Stimulated activated CD8-positive, alpha-beta memory T cell treated with anti-CD3 and anti-CD28 coated beads, Interleukin-2, amount 100 ng/mL, for 48 hours (primary cell): ENCODE measurements around the gene ITGB3.
"Not testable (repeated sequence)": the region's sequence is repeated elsewhere in the genome, so short reads cannot be mapped to it uniquely, and the experiment has no call there.

Experiments used
- DNase-seq, 2 donors: peaks; one replicate each; pipeline ENCODE4 v3.0.0-alpha.2; 2020; ENCODE audit warnings: low read depth in 2 of 2

ITGB3 gene

GRCh38 chr17:47253541-47254402, at the start of gene ITGB3:
TSS of gene ITGB3 (plus strand) at chr17:47253827. CDS start at chr17:47253862, 35 bp downstream.
- DNase-seq, result peak; percentile 54 to 59

- peak in 1 of 2 donors; percentile 27 for DNase-seq
Measured at GRCh38 chr17:47203984-47204721, 49.5 kb upstream of the ITGB3 start.

- DNase-seq, result no peak
Measured at GRCh38 chr17:47204722-47205418, 48.8 kb upstream of the ITGB3 start.

- DNase-seq, result peak in 1 of 2 donors; percentile 17
Measured at GRCh38 chr17:47205419-47205963, 48.1 kb upstream of the ITGB3 start.

GRCh38 chr17:47207143-47208067, 46.2 kb upstream of the ITGB3 start:
- DNase-seq, result no peak

GRCh38 chr17:47208744-47209488, 44.7 kb upstream of the ITGB3 start, which contains the start of gene MYL4:
TSS of gene MYL4 (plus strand) at chr17:47209348. CDS start at chr17:47209423, 75 bp downstream.
- DNase-seq, result no peak

- no peak for DNase-seq
Measured at GRCh38 chr17:47209499-47209898, 44.1 kb upstream of the ITGB3 start.

- DNase-seq, result no peak
Measured at GRCh38 chr17:47210105-47210504, 43.5 kb upstream of the ITGB3 start.

GRCh38 chr17:47210779-47211178, 42.8 kb upstream of the ITGB3 start:
- DNase-seq, result no peak

GRCh38 chr17:47212458-47212857, 41.2 kb upstream of the ITGB3 start:
- no peak for DNase-seq

- DNase-seq, result no peak
Measured at GRCh38 chr17:47213540-47213939, 40.1 kb upstream of the ITGB3 start.

GRCh38 chr17:47214931-47215330, 38.7 kb upstream of the ITGB3 start:
- DNase-seq, result no peak

- DNase-seq, result not testable (repeated sequence)
Measured at GRCh38 chr17:47216821-47217220, 36.8 kb upstream of the ITGB3 start.

- DNase-seq, result not testable (repeated sequence)
Measured at GRCh38 chr17:47217279-47217678, 36.3 kb upstream of the ITGB3 start.

GRCh38 chr17:47218896-47219430, 34.7 kb upstream of the ITGB3 start:
- DNase-seq, result no peak

GRCh38 chr17:47219621-47220475, 33.8 kb upstream of the ITGB3 start:
- DNase-seq, result no peak

- no peak for DNase-seq
Measured at GRCh38 chr17:47220531-47220999, 33.1 kb upstream of the ITGB3 start.

- no peak for DNase-seq
Measured at GRCh38 chr17:47221154-47221553, 32.5 kb upstream of the ITGB3 start.

- DNase-seq, result no peak
Measured at GRCh38 chr17:47222047-47222446, 31.6 kb upstream of the ITGB3 start.
